IMR-90 (cell line): ENCODE measurements around the gene OR2V2. TPM values are rescaled to one million over a fixed set of nuclear protein-coding genes. Genes with fewer than 3 reads are reported as not detected.

ENCODE experiments used
- ATAC-seq: fragments of 200-7000 bp; cut with Tn5 transposase; 2 replicates; pipeline ENCODE4 v1.9.1; 2020; ENCODE audit warnings: low read depth, mild to moderate bottlenecking, moderate library complexity
- BruUV-seq: library from RNA; stranded (reverse); fragments of 400-500 nt; replicated peaks from 2 replicates; lab custom pipeline; 2021; lab: Mats Ljungman, UMichigan
- CTCF ChIA-PET: fragments of 300-600 bp; formaldehyde crosslinking; extraction: SDS; loops from one replicate; lab custom pipeline; 2021; ENCODE audit warnings: antibody characterized with exemption; lab: Yijun Ruan, JAX
- POLR2A ChIA-PET: fragments of 300-600 bp; sonication (Branson Sonifier 250); formaldehyde crosslinking; loops from one replicate; lab custom pipeline; 2022; ENCODE audit warnings: antibody characterized with exemption; ENCODE audit not compliant: unreplicated experiment; lab: Charles Lee
- DNase-seq: peaks from one replicate; pipeline ENCODE4 v3.0.0; 2013
- H2AFZ ChIP-seq: replicated peaks from 2 replicates; pipeline ENCODE3; 2013; ENCODE audit warnings: low read length, mild to moderate bottlenecking; ENCODE audit not compliant: poor library complexity
- H2AK5ac ChIP-seq: 2 replicates; pipeline ENCODE4 v1.6.1; 2013; ENCODE audit warnings: low read depth, low read length, inconsistent platforms
- H2AK9ac ChIP-seq: replicated peaks from 2 replicates; pipeline ENCODE3; 2013; ENCODE audit warnings: mild to moderate bottlenecking, low read depth, low read length, moderate library complexity; ENCODE audit not compliant: poor library complexity
- H2BK120ac ChIP-seq: 2 replicates; pipeline ENCODE4 v1.6.1; 2013; ENCODE audit warnings: low read depth, low read length, inconsistent platforms
- H2BK15ac ChIP-seq: 3 replicates; pipeline ENCODE4 v1.6.1; 2013; ENCODE audit warnings: low read depth, low read length, inconsistent platforms
- H2BK20ac ChIP-seq: 2 replicates; pipeline ENCODE4 v1.6.1; 2013; ENCODE audit warnings: low read depth, mild to moderate bottlenecking, inconsistent platforms, low read length, moderate library complexity
- H2BK5ac ChIP-seq: 2 replicates; pipeline ENCODE4 v1.6.1; 2013; ENCODE audit warnings: mild to moderate bottlenecking, low read depth, low read length, inconsistent platforms; ENCODE audit not compliant: poor library complexity, severe bottlenecking
- H3K14ac ChIP-seq: replicated peaks from 2 replicates; pipeline ENCODE4 v1.6.1; 2013; ENCODE audit warnings: low read depth, low read length, inconsistent platforms
- H3K18ac ChIP-seq: 2 replicates; pipeline ENCODE4 v1.6.1; 2013; ENCODE audit warnings: low read depth, low read length, control low read depth
- H3K23ac ChIP-seq: 2 replicates; pipeline ENCODE4 v1.6.1; 2013; ENCODE audit warnings: low read depth, low read length, inconsistent platforms
- H3K27ac ChIP-seq: 2 replicates; pipeline ENCODE4 v1.5.1; 2013; ENCODE audit warnings: mild to moderate bottlenecking, control low read depth, low read length; ENCODE audit not compliant: insufficient read depth
- H3K27me3 ChIP-seq: 2 replicates; pipeline ENCODE4 v1.6.1; 2013; ENCODE audit warnings: low read length; ENCODE audit not compliant: control insufficient read depth, insufficient read depth
- H3K36me3 ChIP-seq: 2 replicates; pipeline ENCODE4 v1.6.1; 2013; ENCODE audit warnings: low read length, mixed read lengths; ENCODE audit not compliant: control insufficient read depth, insufficient read depth
- H3K4ac ChIP-seq: 2 replicates; pipeline ENCODE4 v1.6.1; 2013; ENCODE audit warnings: low read depth, low read length, inconsistent platforms
- H3K4me1 ChIP-seq: 2 replicates; pipeline ENCODE4 v1.6.1; 2013; ENCODE audit warnings: low read length, mixed read lengths; ENCODE audit not compliant: control insufficient read depth, insufficient read depth
- H3K4me2 ChIP-seq: 2 replicates; pipeline ENCODE4 v1.6.1; 2013; ENCODE audit warnings: low read depth, mild to moderate bottlenecking, control low read depth, low read length, moderate library complexity
- H3K4me3 ChIP-seq: 2 replicates; pipeline ENCODE4 v1.5.1; 2013; ENCODE audit warnings: low read depth, mild to moderate bottlenecking, control low read depth, low read length, moderate library complexity; ENCODE audit not compliant: insufficient read depth
- H3K56ac ChIP-seq: 2 replicates; pipeline ENCODE4 v1.6.1; 2013; ENCODE audit warnings: low read length, inconsistent platforms; ENCODE audit not compliant: insufficient read depth; ENCODE audit errors: extremely low read depth
- H3K79me1 ChIP-seq, 2 experiments: 2 replicates each; pipeline ENCODE4 v1.6.1; 2013; ENCODE audit warnings: low read length in 2 of 2, inconsistent platforms in 1 of 2, low read depth in 1 of 2
- H3K9ac ChIP-seq: 2 replicates; pipeline ENCODE4 v1.6.1; 2013; ENCODE audit warnings: low read depth, low read length, control low read depth
- H3K9me1 ChIP-seq: 2 replicates; pipeline ENCODE4 v1.6.1; 2013; ENCODE audit warnings: low read length, inconsistent platforms; ENCODE audit not compliant: insufficient read depth
- H3K9me3 ChIP-seq: 2 replicates; pipeline ENCODE4 v1.6.1; 2013; ENCODE audit warnings: low read length; ENCODE audit not compliant: control insufficient read depth, insufficient read depth
- H4K20me1 ChIP-seq: 2 replicates; pipeline ENCODE4 v1.6.1; 2013; ENCODE audit warnings: low read length, inconsistent platforms; ENCODE audit not compliant: insufficient read depth
- H4K5ac ChIP-seq: 2 replicates; pipeline ENCODE4 v1.6.1; 2013; ENCODE audit warnings: mild to moderate bottlenecking, low read depth, low read length, control low read depth
- H4K8ac ChIP-seq, 2 experiments: 2 replicates each; pipeline ENCODE4 v1.6.1; 2013; ENCODE audit warnings: low read depth in 2 of 2, low read length in 2 of 2, control low read depth in 1 of 2, inconsistent platforms in 1 of 2
- H4K91ac ChIP-seq: 2 replicates; pipeline ENCODE4 v1.6.1; 2013; ENCODE audit warnings: low read depth, low read length, inconsistent platforms; ENCODE audit not compliant: insufficient read depth
- CHD1 ChIP-seq: IDR thresholded peaks from 2 replicates; pipeline ENCODE4 v1.6.1; 2012; ENCODE audit warnings: low read depth, low read length, improper control_type of control experiment
- WGBS, 2 experiments: methylation state at CpG; one replicate each; pipeline versions ENCODE4 v1.1.5 to v1.1.7; 2013; ENCODE audit warnings: missing lambda C conversion rate in 2 of 2; ENCODE audit not compliant: insufficient read length in 1 of 2; ENCODE audit errors: extremely low coverage in 2 of 2; 5-methylcytosine and 5-hydroxymethylcytosine counted together
- dilution Hi-C: fragments of 300-500 bp; cut with HindIII; formaldehyde crosslinking; loops from one replicate; pipeline ENCODE4 v1.14.3; 2018; ENCODE audit warnings: low sequenced_read_pairs; ENCODE audit not compliant: unreplicated experiment
- in situ Hi-C: fragments of 300-500 bp; cut with MboI; formaldehyde crosslinking; loops from 3 replicates; pipeline ENCODE4 v1.14.3; 2019; ENCODE audit warnings: low sequenced_read_pairs, inconsistent platforms, mixed read lengths
- intact Hi-C: fragments of 100-400 bp; cut with micrococcal nuclease; formaldehyde crosslinking; loops from 2 replicates; pipeline ENCODE4 v1.10.0; 2022
- polyA plus RNA-seq, 3 experiments: library from polyadenylated mRNA; depleted of rRNA; stranded (reverse); fragments of >200 nt; gene quantifications; 2 replicates each; pipeline ENCODE4 v1.2.3, GENCODE V29; 2012; ENCODE audit warnings: low replicate concordance in 1 of 3
- total RNA-seq: library from RNA; depleted of rRNA; stranded (reverse); fragments of >200 nt; gene quantifications from 2 replicates; pipeline ENCODE4 v1.2.3, GENCODE V29; 2012

Gene OR2V2
- total and polyA plus RNA-seq, 2 of the 4 experiments (the other 2 are of a cell fraction): not detected

GRCh38 chr5:181170996-181171395 is 23.6 kb downstream of the OR2V2 start:
- ATAC-seq (no peak), DNase-seq (peak; percentile 37)
- Histone ChIP-seq H3K27me3 (no peaks in the 10 kb centered on the region), H3K4me3 (no peak overlapping the region), H3K14ac (no peak overlapping the region), H4K5ac (no peak overlapping the region), H3K79me1 (no peaks in the 10 kb centered on the region), H3K36me3 (no peaks in the 10 kb centered on the region), H3K9ac (no peak overlapping the region), H3K27ac (no peak overlapping the region), H4K20me1 (no peaks in the 10 kb centered on the region), H2BK120ac (no peak overlapping the region), H3K9me3 (no peaks in the 10 kb centered on the region), H3K9me1 (peaks cover 2% of the 10 kb centered on the region; the same call in 1 of the 2 replicates), H2BK15ac (no peak overlapping the region), H2AK5ac (no peak overlapping the region), H2BK5ac (no peak overlapping the region), H3K4me2 (peak overlapping the region; percentile 62), H2AK9ac (no peak overlapping the region), H2BK20ac (no peak overlapping the region), H3K4me1 (peaks cover 4% of the 10 kb centered on the region; the same call in 1 of the 2 replicates), H2AFZ (no peak overlapping the region), H3K23ac (no peak overlapping the region), H4K91ac (no peak overlapping the region), H3K56ac (no peak overlapping the region), H3K18ac (no peak overlapping the region), H3K4ac (no peak overlapping the region), H4K8ac (no peak overlapping the region)
- in situ Hi-C loops: no loop called here
- ChIA-PET POLR2A (no interaction called here), CTCF (interaction anchor here (1.4 kb wide), 1 partner anchor 13 kb away, joined by 3 read pairs; no protein-coding TSS in a partner anchor)
- intact Hi-C loops: no loop called here
- dilution Hi-C loops: no loop called here
- TF ChIP-seq CHD1: no peak
- WGBS, 2 experiments: no CpG with 5 or more reads among the region's 6 CpGs
- no TSS peak for BruUV-seq
